Metanephros (tissue), 1 donor: ENCODE measurements around the gene INTS13. TPM values are rescaled to one million over a fixed set of nuclear protein-coding genes. Genes with fewer than 3 reads are reported as not detected.

Source experiments
- total RNA-seq: library from RNA; depleted of rRNA; stranded (reverse); fragments of >200 nt; gene quantifications from one replicate; pipeline ENCODE4 v1.2.3, GENCODE V29; 2014

Gene INTS13, protein sequence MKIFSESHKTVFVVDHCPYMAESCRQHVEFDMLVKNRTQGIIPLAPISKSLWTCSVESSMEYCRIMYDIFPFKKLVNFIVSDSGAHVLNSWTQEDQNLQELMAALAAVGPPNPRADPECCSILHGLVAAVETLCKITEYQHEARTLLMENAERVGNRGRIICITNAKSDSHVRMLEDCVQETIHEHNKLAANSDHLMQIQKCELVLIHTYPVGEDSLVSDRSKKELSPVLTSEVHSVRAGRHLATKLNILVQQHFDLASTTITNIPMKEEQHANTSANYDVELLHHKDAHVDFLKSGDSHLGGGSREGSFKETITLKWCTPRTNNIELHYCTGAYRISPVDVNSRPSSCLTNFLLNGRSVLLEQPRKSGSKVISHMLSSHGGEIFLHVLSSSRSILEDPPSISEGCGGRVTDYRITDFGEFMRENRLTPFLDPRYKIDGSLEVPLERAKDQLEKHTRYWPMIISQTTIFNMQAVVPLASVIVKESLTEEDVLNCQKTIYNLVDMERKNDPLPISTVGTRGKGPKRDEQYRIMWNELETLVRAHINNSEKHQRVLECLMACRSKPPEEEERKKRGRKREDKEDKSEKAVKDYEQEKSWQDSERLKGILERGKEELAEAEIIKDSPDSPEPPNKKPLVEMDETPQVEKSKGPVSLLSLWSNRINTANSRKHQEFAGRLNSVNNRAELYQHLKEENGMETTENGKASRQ
- 19.8 TPM for total RNA-seq

DNA sequence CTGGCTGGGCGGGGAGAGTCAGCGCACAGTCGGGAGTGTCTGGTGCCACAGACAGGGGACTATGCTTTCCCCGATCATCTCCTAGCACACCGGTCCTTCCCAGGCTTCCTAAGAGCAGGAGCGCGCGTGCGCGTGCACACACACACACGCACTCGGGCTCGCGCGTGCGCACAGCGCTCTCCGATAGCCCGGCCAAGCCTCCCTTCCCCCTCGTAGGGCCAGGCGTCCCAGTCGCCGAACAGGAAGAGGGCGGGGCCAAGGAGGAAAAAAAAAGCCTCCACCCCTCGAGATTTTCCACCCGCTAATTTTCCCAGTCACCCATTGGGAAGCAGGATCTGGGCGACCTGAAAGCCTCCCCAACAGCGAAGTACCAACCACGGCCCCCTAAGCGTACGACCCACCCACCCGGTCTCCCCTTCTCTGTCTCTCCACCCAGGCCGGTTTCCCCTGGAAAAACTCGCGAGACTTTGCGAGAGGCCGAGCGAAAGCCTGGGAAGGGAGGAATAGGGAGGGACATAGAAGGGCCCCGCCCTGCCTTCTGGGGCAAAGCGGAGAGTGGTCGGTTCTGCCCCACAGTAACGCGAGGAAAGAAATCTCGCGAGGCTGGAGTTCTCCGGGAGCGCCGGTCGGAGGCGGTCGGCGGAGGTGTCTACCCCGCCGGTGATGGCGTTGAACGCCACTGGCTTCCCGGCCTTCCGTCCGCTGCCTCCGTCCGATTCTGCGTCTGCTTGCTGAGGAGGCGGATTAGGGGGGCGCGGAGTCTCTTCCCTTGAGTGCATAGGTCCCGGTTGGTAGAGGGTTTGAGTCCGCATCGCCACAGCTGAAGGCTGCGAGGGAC, at the start of gene INTS13, which contains the start of gene FGFR1OP2:
Gene INTS13, minus strand, starts transcription at position 119 of the 838 bp plus-strand sequence. CDS start 1,178 bp downstream, outside the sequence.
Gene FGFR1OP2, plus strand, starts transcription at position 608 of the 838 bp plus-strand sequence. CDS start 15,689 bp downstream, outside the sequence.

Other genes starting within 250 kb of the INTS13 start
- gene ITPR2, start 104.8 kb downstream of the INTS13 start, total RNA-seq, result 41.2 TPM
- 66.7 TPM for gene FGFR1OP2, start 489 bp upstream of the INTS13 start, total RNA-seq
- gene TM7SF3, start 76.4 kb upstream of the INTS13 start, total RNA-seq, result 66.3 TPM
- 61.8 TPM for gene MED21, start 84.6 kb upstream of the INTS13 start, total RNA-seq
- not detected for gene C12orf71, start 144.6 kb upstream of the INTS13 start, total RNA-seq